Keratinocyte (primary cell): ENCODE data around the gene PRR15. TPM values are rescaled to one million over a fixed set of nuclear protein-coding genes. Genes with fewer than 3 reads are reported as not detected.
A peak's percentile ranks its signal among the peaks of the same experiment; 100 is the strongest.

Source experiments
- DNase-seq: peaks from one replicate; pipeline ENCODE4 v3.0.0-alpha.2; 2011; ENCODE audit warnings: low read depth, missing footprints, low spot score
- FAIRE-seq: peaks from 2 replicates; lab custom pipeline; 2011; peaks lifted over from hg19 to GRCh38; lab: Jason Lieb, UNC
- H2AFZ ChIP-seq: 2 replicates; pipeline ENCODE4 v1.6.0; 2012; ENCODE audit warnings: low read length, control low read depth, inconsistent platforms; ENCODE audit not compliant: control insufficient read depth
- H3K27ac ChIP-seq: 2 replicates; pipeline ENCODE4 v1.5.1; 2011; ENCODE audit warnings: low read length; ENCODE audit not compliant: control insufficient read depth, insufficient read depth
- H3K27me3 ChIP-seq: 3 replicates; pipeline ENCODE4 v1.6.0; 2011; ENCODE audit warnings: low read length; ENCODE audit not compliant: control insufficient read depth, insufficient read depth; ENCODE audit errors: extremely low read depth
- H3K36me3 ChIP-seq, 2 experiments: 2 replicates in 1 of 2; 3 replicates in 1 of 2; pipeline ENCODE4 v1.5.1; 2011; ENCODE audit warnings: low read length in 2 of 2, mild to moderate bottlenecking in 1 of 2; ENCODE audit not compliant: control insufficient read depth in 2 of 2, insufficient read depth in 2 of 2; ENCODE audit errors: extremely low read depth in 1 of 2
- H3K4me1 ChIP-seq: 3 replicates; pipeline ENCODE4 v1.5.1; 2011; ENCODE audit warnings: low read length; ENCODE audit not compliant: control insufficient read depth, insufficient read depth; ENCODE audit errors: extremely low read depth
- H3K4me2 ChIP-seq: 3 replicates; pipeline ENCODE4 v1.6.0; 2011; ENCODE audit warnings: low read depth, low read length; ENCODE audit not compliant: control insufficient read depth, insufficient read depth; ENCODE audit errors: extremely low read depth
- H3K4me3 ChIP-seq, 3 experiments: fragments of 200-600 bp in 1 of 3; sonication (generic) in 1 of 3; 2 replicates in 2 of 3; 3 replicates in 1 of 3; pipeline ENCODE4 v1.5.1; 2011 to 2016; ENCODE audit warnings: low read length in 3 of 3, mild to moderate bottlenecking in 3 of 3, control low read depth in 2 of 3, inconsistent platforms in 1 of 3, low read depth in 1 of 3, mixed read lengths in 1 of 3, mixed run types in 1 of 3, moderate library complexity in 1 of 3; ENCODE audit not compliant: control insufficient read depth in 2 of 3, insufficient read depth in 2 of 3; ENCODE audit errors: extremely low read depth in 1 of 3
- H3K79me2 ChIP-seq: 2 replicates; pipeline ENCODE4 v1.6.0; 2012; ENCODE audit warnings: low read length; ENCODE audit not compliant: control insufficient read depth, insufficient read depth
- H3K9ac ChIP-seq: 3 replicates; pipeline ENCODE4 v1.6.0; 2011; ENCODE audit warnings: low read length; ENCODE audit not compliant: control insufficient read depth, insufficient read depth; ENCODE audit errors: extremely low read depth
- H3K9me1 ChIP-seq: 3 replicates; pipeline ENCODE4 v1.6.0; 2011; ENCODE audit warnings: low read length; ENCODE audit not compliant: control insufficient read depth, insufficient read depth; ENCODE audit errors: extremely low read depth
- H3K9me3 ChIP-seq: 2 replicates; pipeline ENCODE4 v1.5.1; 2012; ENCODE audit warnings: low read depth, low read length; ENCODE audit not compliant: control insufficient read depth
- H4K20me1 ChIP-seq: 3 replicates; pipeline ENCODE4 v1.6.0; 2011; ENCODE audit warnings: low read length; ENCODE audit not compliant: control insufficient read depth, insufficient read depth; ENCODE audit errors: extremely low read depth
- EZH2 ChIP-seq: IDR thresholded peaks from one replicate; pipeline ENCODE4 v1.6.1; 2012; ENCODE audit warnings: inconsistent platforms, mild to moderate bottlenecking, low read length, moderate library complexity
- dilution Hi-C: fragments of 300-500 bp; cut with MboI; formaldehyde crosslinking; loops from one replicate; pipeline ENCODE4 v1.7.0; 2020; ENCODE audit warnings: low sequenced_read_pairs; ENCODE audit not compliant: extremely low pct_ligation_motif_present
- polyA plus RNA-seq, 5 experiments: library from polyadenylated mRNA; depleted of rRNA in 3 of 5; stranded (reverse) in 3 of 5; stranded (forward) in 1 of 5; unstranded in 1 of 5; fragments of >200 nt; gene quantifications; 1 replicate in 1 of 5; 2 replicates in 3 of 5; 3 replicates in 1 of 5; pipeline versions ENCODE4 v1.2.1 to v1.2.3, GENCODE V29; 2011 to 2012; ENCODE audit warnings: missing spikeins in 2 of 5, low read depth in 1 of 5, low replicate concordance in 1 of 5
- TF ChIP-seq, protein P1 (sequence below), 3 experiments: IDR thresholded peaks in 1 of 3; conservative IDR thresholded peaks in 1 of 3; optimal IDR thresholded peaks in 1 of 3; 2 replicates in 2 of 3; 3 replicates in 1 of 3; pipeline versions ENCODE3 to v1.5.1; 2011; ENCODE audit warnings: low read length in 3 of 3, mild to moderate bottlenecking in 3 of 3, moderate library complexity in 2 of 3, control low read depth in 1 of 3, inconsistent platforms in 1 of 3; ENCODE audit not compliant: insufficient read depth in 2 of 3; ENCODE audit errors: extremely low read depth in 1 of 3

The PRR15 gene
- polyA plus RNA-seq, 1 donor (not counting 4 experiments of a cell fraction or from before 2014, with no cell fraction given): 1.8 TPM

DNA sequence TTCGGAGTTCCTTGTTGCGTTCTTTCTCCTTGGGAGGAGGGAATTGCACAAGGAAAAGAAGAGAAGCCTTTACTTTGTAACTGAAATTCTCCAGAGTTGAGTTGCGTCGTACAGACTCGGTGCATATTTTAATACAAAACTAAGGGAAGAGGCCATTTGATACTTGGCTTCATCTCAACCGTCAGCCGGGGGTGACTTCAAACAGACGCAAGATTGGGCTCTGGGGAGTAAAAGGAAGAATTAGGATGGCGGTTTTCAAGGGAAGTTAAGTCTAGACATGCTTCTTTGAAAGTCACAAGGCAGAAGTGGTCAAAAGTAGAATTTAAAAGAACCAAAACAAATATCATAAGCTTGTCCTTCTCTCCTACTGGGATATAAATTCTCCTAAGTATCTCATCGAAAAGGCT lies 1.6 kb downstream of the PRR15 start:
- FAIRE-seq (no peak), DNase-seq (no peak)
- TF ChIP-seq, protein P1, sequence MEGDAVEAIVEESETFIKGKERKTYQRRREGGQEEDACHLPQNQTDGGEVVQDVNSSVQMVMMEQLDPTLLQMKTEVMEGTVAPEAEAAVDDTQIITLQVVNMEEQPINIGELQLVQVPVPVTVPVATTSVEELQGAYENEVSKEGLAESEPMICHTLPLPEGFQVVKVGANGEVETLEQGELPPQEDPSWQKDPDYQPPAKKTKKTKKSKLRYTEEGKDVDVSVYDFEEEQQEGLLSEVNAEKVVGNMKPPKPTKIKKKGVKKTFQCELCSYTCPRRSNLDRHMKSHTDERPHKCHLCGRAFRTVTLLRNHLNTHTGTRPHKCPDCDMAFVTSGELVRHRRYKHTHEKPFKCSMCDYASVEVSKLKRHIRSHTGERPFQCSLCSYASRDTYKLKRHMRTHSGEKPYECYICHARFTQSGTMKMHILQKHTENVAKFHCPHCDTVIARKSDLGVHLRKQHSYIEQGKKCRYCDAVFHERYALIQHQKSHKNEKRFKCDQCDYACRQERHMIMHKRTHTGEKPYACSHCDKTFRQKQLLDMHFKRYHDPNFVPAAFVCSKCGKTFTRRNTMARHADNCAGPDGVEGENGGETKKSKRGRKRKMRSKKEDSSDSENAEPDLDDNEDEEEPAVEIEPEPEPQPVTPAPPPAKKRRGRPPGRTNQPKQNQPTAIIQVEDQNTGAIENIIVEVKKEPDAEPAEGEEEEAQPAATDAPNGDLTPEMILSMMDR (optimal IDR thresholded peaks at IDR 0.05 in 1 of 3, IDR thresholded peaks at IDR 0.05 in 1 of 3, conservative IDR thresholded peaks at IDR 0.05 in 1 of 3; ENCODE audit: extremely low read depth in 1 of 3, insufficient read depth in 2 of 3, low read length in 3 of 3): no peak
- no peak for TF ChIP-seq EZH2
- Histone ChIP-seq H3K9ac (peak overlapping the region; percentile 83), H3K79me2 (no peaks in the 10 kb centered on the region), H3K36me3 (no peaks in the 10 kb centered on the region), H3K4me1 (peaks cover 18% of the 10 kb centered on the region), H2AFZ (peak overlapping the region; percentile 97), H3K4me2 (peak overlapping the region; percentile 99), H3K9me3 (no peaks in the 10 kb centered on the region), H3K27me3 (no peaks in the 10 kb centered on the region), H3K27ac (peak overlapping the region; percentile 91), H3K4me3 (peak overlapping the region; percentile 49 to 83 (median 76)), H3K9me1 (no peaks in the 10 kb centered on the region), H4K20me1 (no peaks in the 10 kb centered on the region)
- dilution Hi-C loops: no loop called here

- peak; percentile 40 for TF ChIP-seq EZH2
- TF ChIP-seq, protein P1 (optimal IDR thresholded peaks at IDR 0.05 in 1 of 3, IDR thresholded peaks at IDR 0.05 in 1 of 3, conservative IDR thresholded peaks at IDR 0.05 in 1 of 3; ENCODE audit: extremely low read depth in 1 of 3, insufficient read depth in 2 of 3, low read length in 3 of 3): no peak
- no peaks in the 10 kb centered on the region for H3K9me1 ChIP-seq
- FAIRE-seq (no peak), DNase-seq (no peak)
- H3K27me3 ChIP-seq: no peaks in the 10 kb centered on the region
- no peaks in the 10 kb centered on the region for H3K36me3 ChIP-seq
- H3K9ac ChIP-seq: peak overlapping the region; percentile 83
- H4K20me1 ChIP-seq: no peaks in the 10 kb centered on the region
- H3K4me2 ChIP-seq: peak overlapping the region; percentile 99
- no peaks in the 10 kb centered on the region for H3K79me2 ChIP-seq
- dilution Hi-C loops: no loop called here
- H3K27ac ChIP-seq: peak overlapping the region; percentile 91
- peak overlapping the region; percentile 49 to 83 (median 76) for H3K4me3 ChIP-seq
- peaks cover 18% of the 10 kb centered on the region for H3K4me1 ChIP-seq
- H3K9me3 ChIP-seq: no peaks in the 10 kb centered on the region
- peak overlapping the region; percentile 73 for H2AFZ ChIP-seq
Observed at GRCh38 chr7:29565634-29565981, 2.0 kb downstream of the PRR15 start.
